HG03064 (cell line): ENCODE measurements around the gene PSME1.

ENCODE experiments used
- ATAC-seq: cut with Tn5 transposase; IDR thresholded peaks from one replicate; pipeline ENCODE4 v1.9.1; 2021; ENCODE audit warnings: low read depth; ENCODE audit not compliant: unreplicated experiment

PSME1 gene

GRCh38 chr14:24144451-24144850 is 8.5 kb downstream of the PSME1 start:
- ATAC-seq: no peak

- no peak for ATAC-seq
Measured at GRCh38 chr14:24145219-24145618, 9.2 kb downstream of the PSME1 start.

- no peak for ATAC-seq
Measured at GRCh38 chr14:24145690-24146452, 9.9 kb downstream of the PSME1 start.

- ATAC-seq: peak; percentile 57
Measured at GRCh38 chr14:24146453-24146977, 10.5 kb downstream of the PSME1 start, which contains the start of gene PSME2. TSS of gene PSME2 (minus strand) at chr14:24146610. CDS start at chr14:24146581, 29 bp downstream.

GRCh38 chr14:24146978-24147760 is 11.2 kb downstream of the PSME1 start, which contains the start of gene RNF31:
TSS of gene RNF31 (plus strand) at chr14:24147498. CDS start at chr14:24147699, 201 bp downstream.
- peak; percentile 73 for ATAC-seq

GRCh38 chr14:24147761-24148428 is 11.9 kb downstream of the PSME1 start:
- ATAC-seq: no peak

GRCh38 chr14:24149302-24149969 is 13.4 kb downstream of the PSME1 start:
- ATAC-seq: no peak

- ATAC-seq: no peak
Measured at GRCh38 chr14:24150061-24150460, 14.1 kb downstream of the PSME1 start.

GRCh38 chr14:24150567-24150966 is 14.6 kb downstream of the PSME1 start:
- ATAC-seq: no peak

- no peak for ATAC-seq
Measured at GRCh38 chr14:24150993-24151392, 15.0 kb downstream of the PSME1 start.

- ATAC-seq: no peak
Measured at GRCh38 chr14:24151404-24152080, 15.5 kb downstream of the PSME1 start.

GRCh38 chr14:24155100-24155499 is 19.1 kb downstream of the PSME1 start:
- no peak for ATAC-seq

GRCh38 chr14:24156840-24157239 is 20.8 kb downstream of the PSME1 start:
- ATAC-seq: no peak

- no peak for ATAC-seq
Measured at GRCh38 chr14:24157331-24157730, 21.3 kb downstream of the PSME1 start.

GRCh38 chr14:24159777-24160498 is 23.9 kb downstream of the PSME1 start:
- no peak for ATAC-seq

- no peak for ATAC-seq
Measured at GRCh38 chr14:24160499-24160849, 24.5 kb downstream of the PSME1 start.

GRCh38 chr14:24160850-24161804 is 25.1 kb downstream of the PSME1 start, which contains the start of gene IRF9:
TSS of gene IRF9 (plus strand) at chr14:24161265. CDS start at chr14:24162145, 880 bp downstream.
- ATAC-seq: peak; percentile 68

- ATAC-seq: no peak
Measured at GRCh38 chr14:24162093-24162492, 26.1 kb downstream of the PSME1 start.
